Lower lobe of right lung (tissue), 2 donors: ENCODE data around the gene SLC35G3. TPM values are rescaled to one million over a fixed set of nuclear protein-coding genes. Genes with fewer than 3 reads are reported as not detected.
"Not testable (repeated sequence)": the region's sequence is repeated elsewhere in the genome, so short reads cannot be mapped to it uniquely, and the experiment has no call there.

Experiments
- ATAC-seq, 2 donors: fragments of 200-7000 bp; cut with Tn5 transposase; one replicate each; pipeline ENCODE4 v1.9.1; 2020 to 2022; ENCODE audit warnings: mild to moderate bottlenecking in 2 of 2, moderate library complexity in 2 of 2
- DNase-seq: peaks from one replicate; pipeline ENCODE4 v3.0.0-alpha.2; 2020
- H3K27ac ChIP-seq: fragments of 200-600 bp; one replicate; pipeline ENCODE4 v1.8.0; 2022
- H3K27me3 ChIP-seq: fragments of 200-600 bp; one replicate; pipeline ENCODE4 v1.8.0; 2022; ENCODE audit warnings: low read depth
- H3K36me3 ChIP-seq: fragments of 200-600 bp; one replicate; pipeline ENCODE4 v1.8.0; 2022; ENCODE audit warnings: mild to moderate bottlenecking
- H3K4me1 ChIP-seq: fragments of 200-600 bp; one replicate; pipeline ENCODE4 v1.8.0; 2022
- H3K4me3 ChIP-seq: fragments of 200-600 bp; one replicate; pipeline ENCODE4 v1.8.0; 2022; ENCODE audit warnings: mild to moderate bottlenecking
- H3K9me3 ChIP-seq: fragments of 200-600 bp; one replicate; pipeline ENCODE4 v1.8.0; 2022
- CTCF ChIP-seq: fragments of 200-600 bp; IDR thresholded peaks from one replicate; pipeline ENCODE4 v1.8.0; 2022; ENCODE audit warnings: antibody characterized with exemption, mild to moderate bottlenecking
- intact Hi-C: fragments of 100-400 bp; cut with DNase I; formaldehyde crosslinking; loops from one replicate; pipeline ENCODE4 v1.11.0; 2022
- long read RNA-seq: library from polyadenylated mRNA; unstranded; transcript quantifications from one replicate; pipeline ENCODE4 v2.0.0, GENCODE V29; 2021
- total RNA-seq: library from RNA; stranded (reverse); fragmentation: NEBNext Ultra II Directional; extraction: Animal tissue kit (Norgen Biotek cat#: 25700); gene quantifications from one replicate; pipeline ENCODE4 v1.2.1, GENCODE V29; 2021
- donor health status: DM: no; HTN: yes; CAD: no; lungs with severe emphysema.

Gene SLC35G3
- not detected for total RNA-seq
- long read RNA-seq, result 0 reads

- H3K36me3 ChIP-seq, H3K27ac ChIP-seq, H3K9me3 ChIP-seq, DNase-seq, H3K4me3 ChIP-seq, intact Hi-C loops, H3K4me1 ChIP-seq, H3K27me3 ChIP-seq, ATAC-seq: not testable (repeated sequence)
These were observed at the start of gene SLC35G3 for GRCh38 chr17:35194001-35194400. TSS of gene SLC35G3 (minus strand) at chr17:35194393. CDS start at chr17:35194307, 86 bp downstream.

GRCh38 chr17:35243561-35244340, 49.6 kb upstream of the SLC35G3 start:
- Histone ChIP-seq H3K27me3 (no peaks in the 10 kb centered on the region), H3K9me3 (no peaks in the 10 kb centered on the region), H3K4me1 (peaks cover 49% of the 10 kb centered on the region), H3K36me3 (peaks cover 13% of the 10 kb centered on the region), H3K27ac (peak overlapping the region; percentile 98), H3K4me3 (peak overlapping the region; percentile 90)
- DNase-seq (peak; percentile 65), ATAC-seq (peak; percentile 54 to 59)
- intact Hi-C loops, result no loop called here
- TF ChIP-seq CTCF, result no peak

- Histone ChIP-seq H3K9me3 (no peaks in the 10 kb centered on the region), H3K27me3 (no peaks in the 10 kb centered on the region), H3K4me1 (peaks cover 49% of the 10 kb centered on the region), H3K36me3 (peaks cover 11% of the 10 kb centered on the region), H3K27ac (peak within 1 kb of the TSS; percentile 98), H3K4me3 (peak within 1 kb of the TSS; percentile 90)
- peak; percentile 95 for DNase-seq
- peak; percentile 97 for ATAC-seq
- no peak for TF ChIP-seq CTCF
- intact Hi-C loops, result no loop called here
These were observed 48.8 kb upstream of the SLC35G3 start, which contains the start of gene SLFN5 for GRCh38 chr17:35242805-35243560. TSS of gene SLFN5 (plus strand) at chr17:35243072. CDS start at chr17:35258691, 15,619 bp downstream.

GRCh38 chr17:35242158-35242804, 48.1 kb upstream of the SLC35G3 start:
- Histone ChIP-seq H3K27me3 (no peaks in the 10 kb centered on the region), H3K36me3 (peaks cover 4% of the 10 kb centered on the region), H3K4me3 (peak overlapping the region; percentile 90), H3K27ac (peak overlapping the region; percentile 98), H3K4me1 (peaks cover 49% of the 10 kb centered on the region), H3K9me3 (no peaks in the 10 kb centered on the region)
- DNase-seq, result peak; percentile 86
- ATAC-seq, result peak; percentile 77 to 81
- TF ChIP-seq CTCF, result peak; percentile 47
- intact Hi-C loops, result no loop called here

GRCh38 chr17:35241520-35241919, 47.3 kb upstream of the SLC35G3 start:
- TF ChIP-seq CTCF, result no peak
- intact Hi-C loops, result no loop called here
- H3K27ac ChIP-seq, result peak overlapping the region; percentile 98
- peak overlapping the region; percentile 90 for H3K4me3 ChIP-seq
- DNase-seq, result no peak
- H3K36me3 ChIP-seq, result no peaks in the 10 kb centered on the region
- no peak for ATAC-seq
- no peaks in the 10 kb centered on the region for H3K27me3 ChIP-seq
- H3K4me1 ChIP-seq, result peaks cover 43% of the 10 kb centered on the region
- no peaks in the 10 kb centered on the region for H3K9me3 ChIP-seq
